Tibial artery (tissue), 4 donors: ENCODE results near the gene SBF2.
A peak's percentile ranks its signal among the peaks of the same experiment; 100 is the strongest.

Source experiments
- DNase-seq, 2 donors: peaks; one replicate each; pipeline ENCODE4 v3.0.0-alpha.2; 2019
- H3K27ac ChIP-seq, 2 donors: fragments of 200-600 bp; sonication (generic) in 1 of 2; 1 replicate in 1 of 2; 2 replicates in 1 of 2; pipeline ENCODE4 v1.5.1; 2018 to 2019; ENCODE audit warnings: mild to moderate bottlenecking in 1 of 2
- H3K27me3 ChIP-seq, 2 donors: fragments of 200-600 bp; sonication (generic) in 1 of 2; one replicate each; pipeline versions ENCODE4 v1.5.1 to v1.6.0; 2016 to 2019
- H3K36me3 ChIP-seq, 3 donors: fragments of 200-600 bp; sonication (generic) in 2 of 3; one replicate each; pipeline ENCODE4 v1.5.1; 2016 to 2019; ENCODE audit warnings: mild to moderate bottlenecking in 2 of 3
- H3K4me1 ChIP-seq, 4 donors: fragments of 200-600 bp; sonication (generic) in 2 of 4; 1 replicate in 3 of 4; 2 replicates in 1 of 4; pipeline ENCODE4 v1.5.1; 2016 to 2019
- H3K4me3 ChIP-seq, 2 donors: fragments of 200-600 bp; sonication (generic) in 1 of 2; 1 replicate in 1 of 2; 2 replicates in 1 of 2; pipeline ENCODE4 v1.5.1; 2018 to 2019; ENCODE audit warnings: mild to moderate bottlenecking in 2 of 2
- H3K9me3 ChIP-seq, 3 donors: fragments of 200-600 bp; sonication (generic) in 1 of 3; one replicate each; pipeline ENCODE4 v1.5.1; 2016 to 2019
- CTCF ChIP-seq, 2 experiments: fragments of 200-600 bp in 1 of 2; fragments of 450-650 bp in 1 of 2; IDR thresholded peaks; one replicate each; pipeline ENCODE4 v1.5.1; 2017 to 2019; ENCODE audit warnings: antibody characterized with exemption in 2 of 2, mild to moderate bottlenecking in 1 of 2, moderate library complexity in 1 of 2
- intact Hi-C: fragments of 100-400 bp; cut with DNase I; formaldehyde crosslinking; loops from one replicate; pipeline ENCODE4 v1.15.0; 2023; ENCODE audit warnings: low total_unique reads

Gene SBF2

DNA sequence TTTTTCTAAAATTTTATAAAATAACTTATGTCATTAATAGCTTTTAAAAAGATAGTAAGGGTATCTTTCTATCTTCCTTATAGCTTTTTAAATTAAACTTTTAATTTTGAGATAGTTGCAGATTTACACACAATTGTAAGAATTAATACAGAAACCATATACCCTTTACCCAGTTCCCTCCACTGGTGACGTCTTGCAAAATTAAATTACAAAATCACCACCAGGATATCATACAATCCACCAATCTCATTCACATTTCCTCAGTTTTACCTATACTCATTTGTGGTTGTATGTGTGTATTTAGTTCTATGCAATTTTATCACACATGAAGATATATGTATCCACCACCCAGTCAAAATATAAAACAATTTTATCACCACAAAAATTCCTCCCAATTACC is 10.0 kb downstream of the SBF2 start:
- Histone ChIP-seq H3K27me3 (no peaks in the 10 kb centered on the region), H3K4me1 (peaks cover 0 to 18% (median 9%) of the 10 kb centered on the region in 4 donors), H3K27ac (no peak overlapping the region), H3K36me3 (no peaks in the 10 kb centered on the region), H3K9me3 (no peaks in the 10 kb centered on the region), H3K4me3 (no peak overlapping the region)
- no peak for TF ChIP-seq CTCF (IDR thresholded peaks at IDR 0.05)
- no peak for DNase-seq
- intact Hi-C loops: no loop called here

DNA sequence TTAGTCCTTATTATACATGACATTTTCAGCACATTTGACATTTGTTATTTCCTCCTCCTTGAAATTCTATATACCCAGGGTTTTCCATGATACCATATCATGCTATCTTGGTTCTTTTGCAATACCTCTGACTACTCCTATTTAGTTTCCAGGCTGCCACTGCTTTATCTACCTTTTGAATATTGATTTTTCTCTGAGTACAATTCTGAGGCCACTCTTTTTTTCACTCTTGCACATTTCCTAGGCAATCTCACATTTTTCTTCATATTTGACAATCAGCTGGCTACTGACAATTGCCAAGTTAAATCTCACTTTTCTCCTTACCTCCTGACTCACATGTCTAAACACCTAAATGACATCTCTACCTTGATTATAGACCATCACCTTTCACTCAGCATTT is 11.9 kb downstream of the SBF2 start:
- Histone ChIP-seq H3K36me3 (no peaks in the 10 kb centered on the region), H3K9me3 (no peaks in the 10 kb centered on the region), H3K4me1 (peaks cover 0 to 10% (median 4%) of the 10 kb centered on the region in 4 donors), H3K27ac (no peak overlapping the region), H3K27me3 (no peaks in the 10 kb centered on the region), H3K4me3 (no peak overlapping the region)
- no peak for DNase-seq
- intact Hi-C loops: no loop called here
- TF ChIP-seq CTCF (IDR thresholded peaks at IDR 0.05): no peak

GRCh38 chr11:10275714-10276113 is 18.3 kb downstream of the SBF2 start:
- Histone ChIP-seq H3K27me3 (no peaks in the 10 kb centered on the region), H3K4me3 (no peak overlapping the region), H3K4me1 (peaks cover 0 to 12% (median 6%) of the 10 kb centered on the region in 4 donors), H3K9me3 (no peaks in the 10 kb centered on the region), H3K36me3 (no peaks in the 10 kb centered on the region), H3K27ac (no peak overlapping the region)
- no peak for TF ChIP-seq CTCF (IDR thresholded peaks at IDR 0.05)
- no peak for DNase-seq
- intact Hi-C loops: no loop called here

- Histone ChIP-seq H3K4me1 (peaks cover 0 to 12% (median 6%) of the 10 kb centered on the region in 4 donors), H3K36me3 (no peaks in the 10 kb centered on the region), H3K27ac (no peak overlapping the region), H3K27me3 (no peaks in the 10 kb centered on the region), H3K9me3 (no peaks in the 10 kb centered on the region), H3K4me3 (no peak overlapping the region)
- intact Hi-C loops: no loop called here
- DNase-seq: no peak
- no peak for TF ChIP-seq CTCF (IDR thresholded peaks at IDR 0.05)
Measured at GRCh38 chr11:10274726-10275125, 19.3 kb downstream of the SBF2 start.

DNA sequence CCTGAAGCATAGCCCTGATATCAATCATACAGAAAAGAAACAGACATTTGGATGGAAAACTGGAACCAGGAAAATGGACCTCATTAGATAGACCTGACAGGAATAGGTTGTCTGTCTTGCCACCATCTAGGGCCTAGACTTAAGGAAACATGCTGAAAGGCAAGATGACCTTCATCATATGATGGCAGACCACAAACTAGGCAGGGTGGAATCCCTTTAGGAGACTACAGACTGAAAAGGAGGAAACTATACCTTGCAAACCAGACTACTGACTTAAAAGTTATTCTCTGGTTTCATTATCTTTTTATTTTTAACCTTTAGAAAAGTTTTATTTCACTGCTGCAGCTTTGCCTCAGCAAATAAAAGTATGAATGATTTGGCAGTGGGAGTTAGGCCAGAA is 20.3 kb downstream of the SBF2 start:
- intact Hi-C loops: no loop called here
- no peak for TF ChIP-seq CTCF (IDR thresholded peaks at IDR 0.05)
- H3K4me3 ChIP-seq: no peak overlapping the region
- no peak for DNase-seq
- no peaks in the 10 kb centered on the region for H3K36me3 ChIP-seq
- H3K4me1 ChIP-seq: peaks cover 0 to 16% (median 6%) of the 10 kb centered on the region in 4 donors
- H3K27ac ChIP-seq: peak overlapping the region in 1 of 2 donors; percentile 10
- H3K9me3 ChIP-seq: no peaks in the 10 kb centered on the region
- H3K27me3 ChIP-seq: no peaks in the 10 kb centered on the region

DNA sequence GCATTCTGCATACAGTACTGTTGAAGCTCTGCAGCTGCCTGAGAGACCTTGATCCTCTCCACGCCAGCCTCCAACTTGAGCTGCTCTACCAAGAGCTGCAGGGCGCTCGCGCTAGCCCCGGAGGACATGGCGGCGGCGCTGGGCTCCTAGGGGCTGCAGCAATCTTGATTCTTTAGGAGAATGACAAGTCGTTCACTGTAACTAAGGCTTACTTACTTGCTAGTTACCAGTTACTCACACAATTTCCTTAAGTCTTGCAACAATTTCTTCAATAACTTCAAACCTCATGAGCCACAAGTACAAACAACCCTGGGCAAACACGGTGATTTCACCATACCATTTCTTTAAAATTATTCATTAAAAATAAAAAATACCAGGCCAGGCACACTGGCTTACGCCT is 21.9 kb downstream of the SBF2 start:
- Histone ChIP-seq H3K9me3 (no peaks in the 10 kb centered on the region), H3K36me3 (no peaks in the 10 kb centered on the region), H3K4me3 (no peak overlapping the region), H3K27ac (no peak overlapping the region), H3K27me3 (no peaks in the 10 kb centered on the region), H3K4me1 (peaks cover 0 to 17% (median 6%) of the 10 kb centered on the region in 4 donors)
- DNase-seq: no peak
- intact Hi-C loops: no loop called here
- TF ChIP-seq CTCF (IDR thresholded peaks at IDR 0.05): no peak
